ACC112 (cell line): Measurements from ENCODE around the gene RASSF7.

ENCODE experiments used
- H2AFZ ChIP-seq: fragments of 200-600 bp; sonication (generic); one replicate; pipeline ENCODE4 v1.6.0; 2017; ENCODE audit warnings: antibody characterized with exemption, low read length; ENCODE audit not compliant: unreplicated experiment
- H3K27ac ChIP-seq: fragments of 200-600 bp; sonication (generic); 2 replicates; pipeline ENCODE4 v1.5.1; 2014; ENCODE audit warnings: low read depth, mild to moderate bottlenecking, antibody characterized with exemption, low read length, moderate library complexity
- H3K27me3 ChIP-seq: fragments of 200-600 bp; sonication (generic); 2 replicates; pipeline ENCODE4 v1.6.1; 2014; ENCODE audit warnings: mild to moderate bottlenecking, antibody characterized with exemption, low read length, moderate library complexity, mixed read lengths; ENCODE audit not compliant: insufficient read depth
- H3K36me3 ChIP-seq: fragments of 200-600 bp; sonication (generic); 2 replicates; pipeline ENCODE4 v1.6.1; 2016; ENCODE audit warnings: mild to moderate bottlenecking, antibody characterized with exemption, low read length, moderate library complexity, mixed read lengths; ENCODE audit not compliant: insufficient read depth
- H3K4me1 ChIP-seq: fragments of 200-600 bp; sonication (generic); one replicate; pipeline ENCODE4 v1.6.1; 2016; ENCODE audit warnings: low read length, mixed read lengths; ENCODE audit not compliant: insufficient read depth, unreplicated experiment, control insufficient read depth
- H3K4me3 ChIP-seq: fragments of 200-600 bp; sonication (generic); 2 replicates; pipeline ENCODE4 v1.5.1; 2014; ENCODE audit warnings: mild to moderate bottlenecking, low read depth, low read length
- H3K79me2 ChIP-seq: fragments of 200-600 bp; sonication (generic); one replicate; pipeline ENCODE4 v1.6.0; 2016; ENCODE audit warnings: low read length; ENCODE audit not compliant: control insufficient read depth, unreplicated experiment, insufficient read depth

RASSF7 gene

DNA sequence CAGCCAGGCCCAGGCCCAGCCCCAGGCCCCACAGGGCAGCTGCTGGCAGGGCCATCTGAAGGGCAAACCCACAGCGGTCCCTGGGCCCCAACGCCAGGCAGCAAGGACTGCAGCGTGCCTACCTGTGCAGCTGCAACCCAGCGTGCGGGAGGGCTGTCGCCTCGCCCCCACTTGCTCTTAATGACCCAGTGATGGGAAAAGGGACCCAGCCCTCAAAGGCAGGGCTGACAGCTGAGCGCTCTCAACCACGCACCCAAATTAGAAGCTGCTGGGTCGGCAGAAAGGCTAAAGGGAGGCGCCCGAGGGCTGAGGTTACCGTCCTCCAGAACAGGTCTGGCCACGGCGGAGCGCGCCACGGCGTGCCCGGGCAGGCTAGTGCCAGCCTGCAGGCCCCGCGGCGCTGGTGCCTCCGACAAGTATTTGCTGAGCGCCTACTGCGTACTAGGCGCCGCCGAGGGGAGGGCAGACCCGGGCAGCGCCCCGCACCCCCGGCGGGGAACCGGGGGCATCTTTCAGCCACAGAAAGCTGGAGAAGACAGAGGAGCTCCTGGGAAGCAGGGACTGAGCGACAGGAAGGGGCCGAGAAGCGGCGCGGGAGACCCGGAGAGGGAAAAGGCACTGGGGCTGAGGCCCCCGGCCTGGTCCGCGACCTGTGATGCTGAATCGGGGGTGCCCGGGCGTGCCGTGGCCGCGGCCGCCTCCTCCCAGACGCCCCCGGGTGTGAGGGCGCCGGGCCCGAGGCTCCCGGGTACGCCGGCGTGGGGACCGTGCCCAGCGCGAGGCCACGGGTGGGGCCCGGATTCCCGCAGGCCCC lies 26.2 kb upstream of the RASSF7 start:
- H3K79me2 ChIP-seq = peaks cover 16% of the 10 kb centered on the region
- H3K36me3 ChIP-seq = 0 out of 2 replicates have a peak, but pooled peaks cover 6% of the 10 kb centered on the region
- no peaks in the 10 kb centered on the region for H3K27me3 ChIP-seq
- no peak overlapping the region for H2AFZ ChIP-seq
- peaks cover 7% of the 10 kb centered on the region for H3K4me1 ChIP-seq
- H3K27ac ChIP-seq = no peak overlapping the region
- H3K4me3 ChIP-seq = peak overlapping the region; percentile 90

DNA sequence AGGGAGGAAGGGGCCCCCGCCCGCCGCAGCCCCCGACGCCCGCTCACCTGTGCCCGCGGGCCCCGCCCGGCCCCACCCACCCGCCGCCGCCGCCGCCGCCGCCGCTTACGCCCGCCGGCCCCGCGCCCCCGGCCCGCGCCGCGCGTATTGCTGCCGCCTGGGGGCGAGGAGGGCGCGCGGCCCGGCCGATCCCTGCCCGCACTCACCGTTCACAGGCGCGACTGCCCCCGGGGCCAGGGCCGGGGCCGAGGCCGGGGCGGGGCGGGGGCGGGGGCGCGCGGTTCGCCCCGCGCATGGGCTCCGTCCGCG lies 25.6 kb upstream of the RASSF7 start:
- Histone ChIP-seq H3K27me3 (no peaks in the 10 kb centered on the region), H3K4me3 (peak overlapping the region; percentile 90), H3K27ac (no peak overlapping the region), H3K36me3 (0 out of 2 replicates have a peak, but pooled peaks cover 6% of the 10 kb centered on the region), H2AFZ (no peak overlapping the region), H3K4me1 (peaks cover 7% of the 10 kb centered on the region), H3K79me2 (peaks cover 16% of the 10 kb centered on the region)

DNA sequence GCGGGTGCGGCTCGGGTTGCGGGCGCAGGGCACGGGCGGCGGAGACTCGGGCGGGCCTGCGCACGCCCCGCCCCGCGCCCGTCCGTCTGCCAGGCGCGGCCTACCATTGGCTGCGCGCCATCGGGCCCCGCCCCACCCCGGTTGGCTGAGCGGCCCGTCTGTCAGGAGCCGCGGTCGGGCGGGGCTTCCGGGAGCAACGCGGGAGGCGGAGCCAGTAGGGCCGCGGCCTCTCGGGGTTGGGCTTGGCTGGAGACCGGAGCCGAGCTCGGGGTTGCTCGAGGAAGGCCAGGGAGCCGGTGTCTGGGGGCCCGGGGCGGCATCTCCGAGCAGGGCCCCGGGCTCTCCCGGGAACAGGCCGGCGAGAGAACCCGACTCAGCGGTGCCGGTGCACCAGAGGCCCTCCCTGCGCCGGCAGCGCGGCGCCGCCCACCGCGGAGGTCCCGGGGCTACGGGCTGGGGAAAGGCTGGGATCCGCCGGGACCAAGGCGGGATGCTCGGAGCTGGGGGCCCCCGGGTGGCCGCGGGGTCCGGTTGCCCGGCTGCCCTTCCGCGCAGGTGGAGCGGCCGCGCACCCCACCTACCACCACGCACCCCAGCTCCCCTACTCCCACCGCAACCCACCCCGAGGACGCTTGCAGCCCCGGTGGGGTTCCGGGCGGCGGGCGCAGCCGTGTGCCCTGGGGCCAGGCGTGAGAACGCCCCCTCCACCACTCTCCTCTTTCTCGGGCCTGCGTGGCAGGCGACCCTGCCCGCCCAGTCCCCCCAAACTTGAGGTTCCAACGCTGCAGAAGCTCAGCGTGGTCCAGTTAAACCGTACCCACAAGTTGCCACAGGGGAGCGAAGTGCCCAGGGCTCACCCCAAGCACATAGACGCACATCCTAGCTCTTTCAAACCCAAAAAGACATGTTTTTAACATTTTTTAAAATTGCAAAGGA lies 25.0 kb upstream of the RASSF7 start, which contains the start of gene HRAS:
Gene HRAS, minus strand, starts transcription at position 58 of the 936 bp plus-strand sequence.
- peaks cover 16% of the 10 kb centered on the region for H3K79me2 ChIP-seq
- H3K36me3 ChIP-seq = 0 out of 2 replicates have a peak, but pooled peaks cover 6% of the 10 kb centered on the region
- H3K4me1 ChIP-seq = peaks cover 7% of the 10 kb centered on the region
- H3K27me3 ChIP-seq = no peaks in the 10 kb centered on the region
- no peak within 1 kb of the TSS for H3K27ac ChIP-seq
- peak within 1 kb of the TSS; percentile 86 for H2AFZ ChIP-seq
- H3K4me3 ChIP-seq = peak within 1 kb of the TSS; percentile 90

- peaks cover 7% of the 10 kb centered on the region for H3K4me1 ChIP-seq
- H3K79me2 ChIP-seq = peaks cover 16% of the 10 kb centered on the region
- no peak within 1 kb of the TSS for H2AFZ ChIP-seq
- H3K4me3 ChIP-seq = peak within 1 kb of the TSS; percentile 86
- no peaks in the 10 kb centered on the region for H3K27me3 ChIP-seq
- H3K36me3 ChIP-seq = 0 out of 2 replicates have a peak, but pooled peaks cover 6% of the 10 kb centered on the region
- H3K27ac ChIP-seq = no peak within 1 kb of the TSS
Measured at GRCh38 chr11:536841-537621, 23.7 kb upstream of the RASSF7 start, which contains the start of gene LRRC56. TSS of gene LRRC56 (plus strand) at chr11:537527. CDS start at chr11:540685, 3,158 bp downstream.

DNA sequence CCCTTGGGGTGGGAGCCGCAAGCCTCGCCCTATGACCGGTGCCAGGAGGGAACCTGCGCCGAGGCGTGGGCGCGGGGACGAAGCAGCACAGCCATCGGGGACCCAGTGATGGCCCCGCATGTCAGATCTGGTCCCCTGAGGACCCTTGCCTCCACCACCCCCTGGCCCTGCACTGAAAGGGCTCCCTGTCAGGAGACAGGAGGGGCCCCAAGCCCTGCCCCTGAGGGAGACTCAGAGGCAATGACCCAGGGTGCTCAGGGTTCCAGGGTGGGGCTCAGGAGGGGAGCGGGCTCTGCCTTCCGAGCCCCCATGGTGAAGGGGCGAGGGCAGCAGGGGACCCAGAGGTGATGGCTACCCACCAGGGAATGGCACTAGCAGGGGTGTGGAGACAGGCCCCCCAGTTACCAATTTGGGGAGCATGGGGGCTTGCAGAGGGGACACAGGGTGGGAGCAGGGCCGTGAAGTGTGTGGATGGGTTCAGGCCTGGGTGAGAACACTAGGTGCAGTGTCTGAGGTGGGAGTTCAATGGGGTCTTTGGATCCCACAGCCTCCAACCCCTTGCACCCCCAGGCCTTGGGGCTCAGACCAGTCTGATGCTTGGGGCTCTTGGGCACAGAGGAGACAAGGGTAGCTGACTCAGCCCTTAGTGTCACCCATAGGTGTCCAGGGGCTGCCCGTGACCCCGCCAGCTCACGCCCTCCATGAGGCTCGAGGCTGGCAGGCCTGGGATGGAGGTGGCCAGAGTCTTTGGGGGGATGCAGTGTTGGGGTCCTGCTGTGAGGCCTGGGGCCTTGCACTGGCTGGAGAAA lies 22.9 kb upstream of the RASSF7 start:
- peaks cover 7% of the 10 kb centered on the region for H3K4me1 ChIP-seq
- peaks cover 16% of the 10 kb centered on the region for H3K79me2 ChIP-seq
- peak overlapping the region; percentile 86 for H3K4me3 ChIP-seq
- H2AFZ ChIP-seq = no peak overlapping the region
- H3K27ac ChIP-seq = no peak overlapping the region
- H3K27me3 ChIP-seq = no peaks in the 10 kb centered on the region
- 0 out of 2 replicates have a peak, but pooled peaks cover 3% of the 10 kb centered on the region for H3K36me3 ChIP-seq

DNA sequence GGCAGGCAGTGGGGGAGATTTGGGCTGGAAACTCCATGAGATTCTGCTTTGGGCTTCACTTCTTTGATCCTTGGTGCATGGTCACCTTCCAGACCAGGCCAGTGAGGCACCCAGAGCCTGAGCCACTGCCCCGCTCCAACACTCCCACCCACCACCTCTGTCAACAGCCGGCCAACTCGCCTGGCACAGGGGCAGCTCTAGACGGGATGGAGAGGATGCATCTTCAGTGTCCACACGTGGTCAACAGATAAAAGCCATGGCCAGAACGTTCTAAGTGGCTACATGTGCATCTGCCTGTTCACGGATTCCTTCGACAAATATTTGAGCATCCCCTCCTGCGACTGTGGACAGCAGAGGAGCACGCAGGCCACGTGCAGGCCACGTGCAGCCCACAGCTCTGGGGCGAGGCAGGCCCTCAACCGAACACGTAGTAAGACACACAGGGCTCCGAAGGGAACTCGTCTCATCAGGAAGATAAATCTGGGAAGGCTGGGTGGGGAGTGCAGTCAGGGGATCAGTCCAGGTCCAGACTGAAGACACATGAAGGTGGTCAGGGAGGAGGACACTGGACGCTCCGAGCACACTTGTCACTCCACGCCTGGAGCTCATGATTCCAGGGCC lies 22.2 kb upstream of the RASSF7 start:
- no peak overlapping the region for H3K4me3 ChIP-seq
- H3K36me3 ChIP-seq = 0 out of 2 replicates have a peak, but pooled peaks cover 1% of the 10 kb centered on the region
- H3K27me3 ChIP-seq = no peaks in the 10 kb centered on the region
- no peak overlapping the region for H2AFZ ChIP-seq
- H3K27ac ChIP-seq = no peak overlapping the region
- peaks cover 15% of the 10 kb centered on the region for H3K79me2 ChIP-seq
- peaks cover 7% of the 10 kb centered on the region for H3K4me1 ChIP-seq

GRCh38 chr11:539971-540481 lies 20.7 kb upstream of the RASSF7 start:
- no peaks in the 10 kb centered on the region for H3K36me3 ChIP-seq
- peaks cover 7% of the 10 kb centered on the region for H3K4me1 ChIP-seq
- no peak overlapping the region for H3K4me3 ChIP-seq
- H3K79me2 ChIP-seq = no peaks in the 10 kb centered on the region
- no peak overlapping the region for H2AFZ ChIP-seq
- no peak overlapping the region for H3K27ac ChIP-seq
- no peaks in the 10 kb centered on the region for H3K27me3 ChIP-seq

- no peaks in the 10 kb centered on the region for H3K36me3 ChIP-seq
- no peak overlapping the region for H3K4me3 ChIP-seq
- peaks cover 7% of the 10 kb centered on the region for H3K4me1 ChIP-seq
- H2AFZ ChIP-seq = no peak overlapping the region
- no peak overlapping the region for H3K27ac ChIP-seq
- H3K27me3 ChIP-seq = no peaks in the 10 kb centered on the region
- no peaks in the 10 kb centered on the region for H3K79me2 ChIP-seq
Measured at GRCh38 chr11:540583-541432, 20.0 kb upstream of the RASSF7 start.
